Right atrium auricular region (tissue), 2 donors: ENCODE data around the gene FAM53A. TPM values are rescaled to one million over a fixed set of nuclear protein-coding genes. Genes with fewer than 3 reads are reported as not detected.

Source experiments
- DNase-seq: peaks from one replicate; pipeline ENCODE4 v3.0.0-alpha.2; 2019; ENCODE audit warnings: low spot score
- H3K27ac ChIP-seq, 2 donors: fragments of 200-600 bp; sonication (generic); 1 replicate in 1 of 2; 2 replicates in 1 of 2; pipeline ENCODE4 v1.5.1; 2016 to 2019
- H3K27me3 ChIP-seq, 2 donors: fragments of 200-600 bp; sonication (generic); one replicate each; pipeline versions ENCODE4 v1.5.1 to v1.6.0; 2017 to 2019
- H3K36me3 ChIP-seq: fragments of 200-600 bp; sonication (generic); one replicate; pipeline ENCODE4 v1.5.1; 2016
- H3K4me1 ChIP-seq, 2 donors: fragments of 200-600 bp; sonication (generic); one replicate each; pipeline versions ENCODE4 v1.5.1 to v1.6.0; 2017 to 2019
- H3K4me3 ChIP-seq, 2 donors: fragments of 200-600 bp; sonication (generic); 1 replicate in 1 of 2; 2 replicates in 1 of 2; pipeline ENCODE4 v1.5.1; 2017 to 2019; ENCODE audit warnings: mild to moderate bottlenecking in 1 of 2, moderate library complexity in 1 of 2
- H3K9me3 ChIP-seq, 2 donors: fragments of 200-600 bp; sonication (generic); one replicate each; pipeline ENCODE4 v1.5.1; 2019
- total RNA-seq, 2 donors: library from RNA; depleted of rRNA; stranded (reverse); fragments of >200 nt; gene quantifications; one replicate each; pipeline ENCODE4 v1.1.0, GENCODE V29; 2016
- TF ChIP-seq, protein P1 (sequence below), 2 donors: fragments of 200-600 bp; sonication (generic); IDR thresholded peaks; one replicate each; pipeline ENCODE4 v1.5.1; 2019; ENCODE audit warnings: antibody characterized with exemption in 2 of 2

FAM53A gene
- total RNA-seq, 2 donors from 2014 or later = 1.0 to 1.9 TPM

DNA sequence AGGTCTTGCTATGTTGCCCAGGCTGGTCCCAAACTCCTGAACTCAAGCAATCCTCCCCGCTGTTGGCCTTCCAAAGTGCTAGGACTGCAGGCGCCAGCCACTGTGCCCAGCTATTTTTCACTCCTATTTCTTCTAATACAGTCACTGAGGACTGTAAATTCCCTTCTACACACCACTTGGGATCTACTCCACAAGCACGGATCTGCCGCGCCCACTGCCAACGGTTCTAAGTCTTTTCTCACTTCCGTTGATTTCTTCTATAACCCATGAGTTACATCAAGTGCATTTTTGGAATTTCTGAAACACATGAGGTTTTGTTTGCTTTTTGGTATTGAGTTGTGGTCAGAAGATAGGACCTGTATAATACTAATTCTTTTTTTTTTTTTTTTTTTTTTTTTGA is 48.6 kb downstream of the FAM53A start:
- TF ChIP-seq, protein P1, sequence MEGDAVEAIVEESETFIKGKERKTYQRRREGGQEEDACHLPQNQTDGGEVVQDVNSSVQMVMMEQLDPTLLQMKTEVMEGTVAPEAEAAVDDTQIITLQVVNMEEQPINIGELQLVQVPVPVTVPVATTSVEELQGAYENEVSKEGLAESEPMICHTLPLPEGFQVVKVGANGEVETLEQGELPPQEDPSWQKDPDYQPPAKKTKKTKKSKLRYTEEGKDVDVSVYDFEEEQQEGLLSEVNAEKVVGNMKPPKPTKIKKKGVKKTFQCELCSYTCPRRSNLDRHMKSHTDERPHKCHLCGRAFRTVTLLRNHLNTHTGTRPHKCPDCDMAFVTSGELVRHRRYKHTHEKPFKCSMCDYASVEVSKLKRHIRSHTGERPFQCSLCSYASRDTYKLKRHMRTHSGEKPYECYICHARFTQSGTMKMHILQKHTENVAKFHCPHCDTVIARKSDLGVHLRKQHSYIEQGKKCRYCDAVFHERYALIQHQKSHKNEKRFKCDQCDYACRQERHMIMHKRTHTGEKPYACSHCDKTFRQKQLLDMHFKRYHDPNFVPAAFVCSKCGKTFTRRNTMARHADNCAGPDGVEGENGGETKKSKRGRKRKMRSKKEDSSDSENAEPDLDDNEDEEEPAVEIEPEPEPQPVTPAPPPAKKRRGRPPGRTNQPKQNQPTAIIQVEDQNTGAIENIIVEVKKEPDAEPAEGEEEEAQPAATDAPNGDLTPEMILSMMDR (IDR thresholded peaks at IDR 0.05) = no peak
- no peak overlapping the region for H3K27ac ChIP-seq
- peaks cover 0 to 4% of the 10 kb centered on the region in 2 donors for H3K9me3 ChIP-seq
- H3K27me3 ChIP-seq = no peaks in the 10 kb centered on the region
- no peaks in the 10 kb centered on the region for H3K4me1 ChIP-seq
- H3K4me3 ChIP-seq = no peak overlapping the region
- no peak for DNase-seq
- no peaks in the 10 kb centered on the region for H3K36me3 ChIP-seq

DNA sequence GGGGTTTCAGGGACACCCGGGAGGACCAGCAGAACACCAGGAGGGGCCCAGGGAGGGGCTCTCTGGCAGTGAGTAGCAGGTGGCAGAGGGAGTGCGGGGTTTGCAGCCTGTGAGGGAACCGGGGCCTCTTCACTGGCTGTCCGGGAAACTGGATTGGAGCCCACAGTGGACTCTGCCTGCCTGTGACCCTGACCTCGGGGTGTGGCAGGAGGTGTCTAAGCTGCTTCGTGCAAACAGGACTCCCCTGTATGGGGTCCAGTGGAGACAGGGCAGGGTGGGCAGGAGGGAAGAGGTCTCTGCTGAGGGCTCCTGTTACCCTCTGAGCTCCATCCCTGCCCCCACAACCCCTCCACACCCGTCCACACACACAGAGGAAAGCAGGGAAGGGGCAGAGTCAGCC is 50.1 kb downstream of the FAM53A start:
- Histone ChIP-seq H3K9me3 (peaks cover 0 to 4% of the 10 kb centered on the region in 2 donors), H3K27me3 (no peaks in the 10 kb centered on the region), H3K27ac (no peak overlapping the region), H3K4me1 (no peaks in the 10 kb centered on the region), H3K4me3 (no peak overlapping the region), H3K36me3 (no peaks in the 10 kb centered on the region)
- no peak for DNase-seq
- TF ChIP-seq, protein P1 (IDR thresholded peaks at IDR 0.05) = no peak

DNA sequence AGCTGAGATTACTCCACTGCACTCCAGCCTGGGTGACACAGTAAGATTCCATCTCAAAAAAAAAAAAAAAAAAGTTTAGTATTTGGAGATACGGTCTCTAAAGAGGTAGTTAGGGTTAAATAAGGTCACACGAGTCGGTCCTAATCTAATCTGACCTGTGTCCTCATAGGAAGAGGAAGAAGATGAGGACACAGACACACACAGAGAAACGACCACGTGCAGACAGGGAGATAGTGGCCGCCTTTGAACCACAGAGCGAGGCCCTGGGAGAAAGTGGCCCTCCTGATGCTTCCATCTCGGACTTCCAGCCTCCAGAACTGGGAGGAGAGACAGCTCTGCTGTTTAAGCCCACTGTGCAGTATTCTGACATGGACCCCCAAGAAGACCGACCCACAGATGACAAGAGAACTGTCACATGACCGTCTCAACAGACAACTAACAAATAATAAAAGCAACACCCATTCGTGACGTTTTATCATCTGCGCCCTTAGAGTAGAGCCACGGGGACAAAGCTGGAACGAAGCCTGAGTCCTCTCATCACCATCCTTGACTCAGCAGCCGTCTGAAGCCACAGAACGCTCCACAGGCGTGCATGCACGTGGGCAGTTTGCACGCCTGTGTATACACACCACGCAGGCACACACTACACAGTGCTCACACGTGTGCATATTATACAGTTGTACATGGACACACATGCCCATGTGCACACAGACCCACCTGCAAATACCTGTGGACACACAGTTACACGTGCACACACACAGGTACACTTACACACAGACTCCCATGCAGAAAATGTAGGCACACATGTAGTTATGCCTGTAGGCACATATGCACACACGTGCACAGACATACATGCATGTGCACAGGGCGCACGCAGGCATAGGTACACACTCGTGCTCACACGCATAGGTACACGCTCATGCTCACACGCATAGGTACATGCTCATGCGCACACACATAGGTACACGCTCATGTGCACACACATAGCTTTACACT is 51.7 kb downstream of the FAM53A start:
- DNase-seq = no peak
- Histone ChIP-seq H3K27me3 (no peaks in the 10 kb centered on the region), H3K4me3 (no peak overlapping the region), H3K9me3 (peaks cover 0 to 4% of the 10 kb centered on the region in 2 donors), H3K4me1 (no peaks in the 10 kb centered on the region), H3K36me3 (no peaks in the 10 kb centered on the region), H3K27ac (no peak overlapping the region)
- TF ChIP-seq, protein P1 (IDR thresholded peaks at IDR 0.05) = no peak

DNA sequence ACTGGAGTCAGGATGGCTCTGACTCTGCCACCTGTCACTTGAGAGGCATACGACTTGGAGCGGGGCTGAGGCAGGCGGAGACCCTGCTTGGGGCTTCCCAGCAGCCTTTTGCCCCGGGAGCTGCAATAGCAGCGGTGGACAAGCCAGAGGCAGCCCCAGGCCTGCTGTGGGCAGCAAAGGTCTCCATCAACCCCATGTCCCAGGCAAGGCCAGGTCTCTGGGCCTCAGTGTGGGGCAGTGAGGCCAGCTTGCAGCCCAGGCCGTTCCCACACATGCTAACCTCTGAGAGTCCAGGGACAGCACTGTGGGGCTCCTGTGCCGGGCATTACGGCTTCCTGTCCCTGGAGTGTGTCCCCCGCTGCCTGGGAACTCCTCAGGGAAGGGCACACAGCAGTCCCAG is 53.0 kb downstream of the FAM53A start:
- DNase-seq = no peak
- no peaks in the 10 kb centered on the region for H3K4me1 ChIP-seq
- peaks cover 0 to 4% of the 10 kb centered on the region in 2 donors for H3K9me3 ChIP-seq
- no peaks in the 10 kb centered on the region for H3K36me3 ChIP-seq
- TF ChIP-seq, protein P1 (IDR thresholded peaks at IDR 0.05) = no peak
- no peak overlapping the region for H3K4me3 ChIP-seq
- no peak overlapping the region for H3K27ac ChIP-seq
- H3K27me3 ChIP-seq = no peaks in the 10 kb centered on the region

DNA sequence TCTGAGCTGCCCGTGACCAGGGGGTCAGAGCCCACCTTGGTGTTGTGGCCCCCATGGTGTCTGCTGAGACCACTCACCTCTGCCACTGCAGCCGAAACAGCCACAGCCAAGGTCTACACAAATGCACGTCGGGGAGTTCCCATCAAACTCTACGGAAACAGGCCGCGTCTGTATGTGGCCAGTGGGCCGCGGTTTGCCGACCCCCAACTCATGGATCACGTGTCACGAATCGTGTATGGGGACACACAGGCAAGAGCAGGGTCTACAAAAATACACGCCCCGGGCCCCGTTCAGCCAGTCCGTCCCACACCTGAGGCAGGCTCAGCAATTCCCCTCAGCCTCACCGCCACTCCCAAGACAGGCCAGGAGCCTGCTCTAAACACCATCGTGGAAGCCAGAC is 53.8 kb downstream of the FAM53A start:
- DNase-seq = no peak
- H3K4me3 ChIP-seq = no peak overlapping the region
- TF ChIP-seq, protein P1 (IDR thresholded peaks at IDR 0.05) = no peak
- H3K27ac ChIP-seq = no peak overlapping the region
- no peaks in the 10 kb centered on the region for H3K4me1 ChIP-seq
- H3K36me3 ChIP-seq = no peaks in the 10 kb centered on the region
- peaks cover 0 to 4% of the 10 kb centered on the region in 2 donors for H3K9me3 ChIP-seq
- H3K27me3 ChIP-seq = no peaks in the 10 kb centered on the region
